ENCODE measurements around the gene C1QB. TPM values are rescaled to one million over a fixed set of nuclear protein-coding genes. Genes with fewer than 3 reads are reported as not detected.

Gene C1QB
- total and polyA plus RNA-seq, 2 of the 8 experiments (the other 6 are each of a cell fraction or from before 2014, with no cell fraction given): not detected

- TF ChIP-seq, protein P1, sequence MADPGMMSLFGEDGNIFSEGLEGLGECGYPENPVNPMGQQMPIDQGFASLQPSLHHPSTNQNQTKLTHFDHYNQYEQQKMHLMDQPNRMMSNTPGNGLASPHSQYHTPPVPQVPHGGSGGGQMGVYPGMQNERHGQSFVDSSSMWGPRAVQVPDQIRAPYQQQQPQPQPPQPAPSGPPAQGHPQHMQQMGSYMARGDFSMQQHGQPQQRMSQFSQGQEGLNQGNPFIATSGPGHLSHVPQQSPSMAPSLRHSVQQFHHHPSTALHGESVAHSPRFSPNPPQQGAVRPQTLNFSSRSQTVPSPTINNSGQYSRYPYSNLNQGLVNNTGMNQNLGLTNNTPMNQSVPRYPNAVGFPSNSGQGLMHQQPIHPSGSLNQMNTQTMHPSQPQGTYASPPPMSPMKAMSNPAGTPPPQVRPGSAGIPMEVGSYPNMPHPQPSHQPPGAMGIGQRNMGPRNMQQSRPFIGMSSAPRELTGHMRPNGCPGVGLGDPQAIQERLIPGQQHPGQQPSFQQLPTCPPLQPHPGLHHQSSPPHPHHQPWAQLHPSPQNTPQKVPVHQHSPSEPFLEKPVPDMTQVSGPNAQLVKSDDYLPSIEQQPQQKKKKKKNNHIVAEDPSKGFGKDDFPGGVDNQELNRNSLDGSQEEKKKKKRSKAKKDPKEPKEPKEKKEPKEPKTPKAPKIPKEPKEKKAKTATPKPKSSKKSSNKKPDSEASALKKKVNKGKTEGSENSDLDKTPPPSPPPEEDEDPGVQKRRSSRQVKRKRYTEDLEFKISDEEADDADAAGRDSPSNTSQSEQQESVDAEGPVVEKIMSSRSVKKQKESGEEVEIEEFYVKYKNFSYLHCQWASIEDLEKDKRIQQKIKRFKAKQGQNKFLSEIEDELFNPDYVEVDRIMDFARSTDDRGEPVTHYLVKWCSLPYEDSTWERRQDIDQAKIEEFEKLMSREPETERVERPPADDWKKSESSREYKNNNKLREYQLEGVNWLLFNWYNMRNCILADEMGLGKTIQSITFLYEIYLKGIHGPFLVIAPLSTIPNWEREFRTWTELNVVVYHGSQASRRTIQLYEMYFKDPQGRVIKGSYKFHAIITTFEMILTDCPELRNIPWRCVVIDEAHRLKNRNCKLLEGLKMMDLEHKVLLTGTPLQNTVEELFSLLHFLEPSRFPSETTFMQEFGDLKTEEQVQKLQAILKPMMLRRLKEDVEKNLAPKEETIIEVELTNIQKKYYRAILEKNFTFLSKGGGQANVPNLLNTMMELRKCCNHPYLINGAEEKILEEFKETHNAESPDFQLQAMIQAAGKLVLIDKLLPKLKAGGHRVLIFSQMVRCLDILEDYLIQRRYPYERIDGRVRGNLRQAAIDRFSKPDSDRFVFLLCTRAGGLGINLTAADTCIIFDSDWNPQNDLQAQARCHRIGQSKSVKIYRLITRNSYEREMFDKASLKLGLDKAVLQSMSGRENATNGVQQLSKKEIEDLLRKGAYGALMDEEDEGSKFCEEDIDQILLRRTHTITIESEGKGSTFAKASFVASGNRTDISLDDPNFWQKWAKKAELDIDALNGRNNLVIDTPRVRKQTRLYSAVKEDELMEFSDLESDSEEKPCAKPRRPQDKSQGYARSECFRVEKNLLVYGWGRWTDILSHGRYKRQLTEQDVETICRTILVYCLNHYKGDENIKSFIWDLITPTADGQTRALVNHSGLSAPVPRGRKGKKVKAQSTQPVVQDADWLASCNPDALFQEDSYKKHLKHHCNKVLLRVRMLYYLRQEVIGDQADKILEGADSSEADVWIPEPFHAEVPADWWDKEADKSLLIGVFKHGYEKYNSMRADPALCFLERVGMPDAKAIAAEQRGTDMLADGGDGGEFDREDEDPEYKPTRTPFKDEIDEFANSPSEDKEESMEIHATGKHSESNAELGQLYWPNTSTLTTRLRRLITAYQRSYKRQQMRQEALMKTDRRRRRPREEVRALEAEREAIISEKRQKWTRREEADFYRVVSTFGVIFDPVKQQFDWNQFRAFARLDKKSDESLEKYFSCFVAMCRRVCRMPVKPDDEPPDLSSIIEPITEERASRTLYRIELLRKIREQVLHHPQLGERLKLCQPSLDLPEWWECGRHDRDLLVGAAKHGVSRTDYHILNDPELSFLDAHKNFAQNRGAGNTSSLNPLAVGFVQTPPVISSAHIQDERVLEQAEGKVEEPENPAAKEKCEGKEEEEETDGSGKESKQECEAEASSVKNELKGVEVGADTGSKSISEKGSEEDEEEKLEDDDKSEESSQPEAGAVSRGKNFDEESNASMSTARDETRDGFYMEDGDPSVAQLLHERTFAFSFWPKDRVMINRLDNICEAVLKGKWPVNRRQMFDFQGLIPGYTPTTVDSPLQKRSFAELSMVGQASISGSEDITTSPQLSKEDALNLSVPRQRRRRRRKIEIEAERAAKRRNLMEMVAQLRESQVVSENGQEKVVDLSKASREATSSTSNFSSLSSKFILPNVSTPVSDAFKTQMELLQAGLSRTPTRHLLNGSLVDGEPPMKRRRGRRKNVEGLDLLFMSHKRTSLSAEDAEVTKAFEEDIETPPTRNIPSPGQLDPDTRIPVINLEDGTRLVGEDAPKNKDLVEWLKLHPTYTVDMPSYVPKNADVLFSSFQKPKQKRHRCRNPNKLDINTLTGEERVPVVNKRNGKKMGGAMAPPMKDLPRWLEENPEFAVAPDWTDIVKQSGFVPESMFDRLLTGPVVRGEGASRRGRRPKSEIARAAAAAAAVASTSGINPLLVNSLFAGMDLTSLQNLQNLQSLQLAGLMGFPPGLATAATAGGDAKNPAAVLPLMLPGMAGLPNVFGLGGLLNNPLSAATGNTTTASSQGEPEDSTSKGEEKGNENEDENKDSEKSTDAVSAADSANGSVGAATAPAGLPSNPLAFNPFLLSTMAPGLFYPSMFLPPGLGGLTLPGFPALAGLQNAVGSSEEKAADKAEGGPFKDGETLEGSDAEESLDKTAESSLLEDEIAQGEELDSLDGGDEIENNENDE (IDR thresholded peaks at IDR 0.05; ENCODE audit: insufficient replicate concordance, low read length): no peak
- no peak for TF ChIP-seq GABPA (IDR thresholded peaks at IDR 0.05; ENCODE audit: borderline replicate concordance, insufficient read depth, low read length)
- no peak for TF ChIP-seq SUZ12 (IDR thresholded peaks at IDR 0.05; ENCODE audit: low read length)
- TF ChIP-seq CTCF (IDR thresholded peaks at IDR 0.05; ENCODE audit: control extremely low read depth in 1 of 3, insufficient read depth in 1 of 3, low read depth in 1 of 3, low read length in 3 of 3): no peak
- TF ChIP-seq KDM1A (IDR thresholded peaks at IDR 0.05; ENCODE audit: borderline replicate concordance, low read length): no peak
- TF ChIP-seq RAD21 (IDR thresholded peaks at IDR 0.05 in 1 of 2, conservative IDR thresholded peaks at IDR 0.05 in 1 of 2; ENCODE audit: low read depth in 2 of 2, low read length in 2 of 2): no peak
Observed at GRCh38 chr1:22633697-22634463, 19.2 kb upstream of the C1QB start (continued).
